GM19239 (cell line): ENCODE results near the gene UBB.
"Not testable (repeated sequence)": the region's sequence is repeated elsewhere in the genome, so short reads cannot be mapped to it uniquely, and the experiment has no call there.

ENCODE experiments used
- DNase-seq: peaks from one replicate; pipeline ENCODE4 v3.0.0; 2011; ENCODE audit warnings: low spot score; ENCODE audit not compliant: insufficient read length
- FAIRE-seq: peaks from 2 replicates; lab custom pipeline; 2011; peaks lifted over from hg19 to GRCh38; lab: Jason Lieb, UNC

UBB gene

DNA sequence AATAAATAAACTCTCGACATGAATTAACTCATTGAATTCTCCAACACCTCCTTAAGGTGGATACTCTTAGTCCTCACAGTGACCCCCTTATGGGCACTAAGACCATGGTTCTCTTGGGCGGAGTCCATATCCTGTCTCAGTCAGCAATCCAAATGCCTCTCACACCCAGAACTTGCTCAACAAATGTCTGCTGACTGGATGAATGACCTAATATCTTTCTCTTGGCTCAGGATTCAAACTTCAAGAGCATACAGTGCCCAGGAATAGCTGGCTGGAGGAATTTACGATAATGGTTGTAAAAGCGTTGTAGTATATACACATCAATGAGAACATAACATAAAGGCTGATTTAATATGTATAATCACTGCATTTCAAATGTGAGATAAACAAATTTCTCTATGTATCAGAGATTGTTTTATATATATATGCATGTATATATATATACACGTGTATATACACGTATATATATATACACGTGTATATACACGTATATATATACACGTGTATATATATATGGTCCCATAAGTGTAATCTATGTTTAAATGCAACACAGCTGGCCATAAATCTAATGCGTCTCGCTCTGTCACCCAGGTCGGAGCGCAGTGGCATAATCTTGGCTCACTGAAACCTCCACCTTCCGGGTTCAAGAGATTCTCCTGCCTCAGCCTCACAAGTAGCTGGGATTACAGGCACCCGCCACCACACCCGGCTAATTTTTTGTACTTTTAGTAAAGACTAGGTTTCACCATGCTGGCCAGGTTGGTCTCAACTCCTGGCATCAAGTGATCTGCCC, 6.5 kb upstream of the UBB start:
- no peak for FAIRE-seq

DNA sequence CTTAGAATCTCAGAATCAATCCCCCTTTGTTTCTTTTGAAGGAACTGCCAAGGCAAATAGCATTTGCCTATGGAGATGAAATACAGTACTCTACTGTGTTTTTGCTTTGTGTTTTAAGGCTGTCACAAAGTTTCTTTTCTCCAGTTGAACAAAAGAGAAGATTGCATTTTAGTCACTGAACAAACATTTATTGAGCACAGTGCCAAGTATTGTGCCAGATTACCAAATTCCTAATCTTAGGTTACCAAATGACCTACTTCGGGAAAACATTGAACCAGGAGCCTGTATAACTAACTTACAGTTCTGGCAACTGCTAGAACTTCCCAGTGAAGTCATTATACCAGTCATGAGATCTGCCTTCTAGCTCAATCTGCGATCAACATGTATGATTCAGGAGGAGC, 3.0 kb upstream of the UBB start:
- no peak for DNase-seq
- no peak for FAIRE-seq

More for the DNA sequence above, 6.5 kb upstream of the UBB start:
- no peak for DNase-seq

DNA sequence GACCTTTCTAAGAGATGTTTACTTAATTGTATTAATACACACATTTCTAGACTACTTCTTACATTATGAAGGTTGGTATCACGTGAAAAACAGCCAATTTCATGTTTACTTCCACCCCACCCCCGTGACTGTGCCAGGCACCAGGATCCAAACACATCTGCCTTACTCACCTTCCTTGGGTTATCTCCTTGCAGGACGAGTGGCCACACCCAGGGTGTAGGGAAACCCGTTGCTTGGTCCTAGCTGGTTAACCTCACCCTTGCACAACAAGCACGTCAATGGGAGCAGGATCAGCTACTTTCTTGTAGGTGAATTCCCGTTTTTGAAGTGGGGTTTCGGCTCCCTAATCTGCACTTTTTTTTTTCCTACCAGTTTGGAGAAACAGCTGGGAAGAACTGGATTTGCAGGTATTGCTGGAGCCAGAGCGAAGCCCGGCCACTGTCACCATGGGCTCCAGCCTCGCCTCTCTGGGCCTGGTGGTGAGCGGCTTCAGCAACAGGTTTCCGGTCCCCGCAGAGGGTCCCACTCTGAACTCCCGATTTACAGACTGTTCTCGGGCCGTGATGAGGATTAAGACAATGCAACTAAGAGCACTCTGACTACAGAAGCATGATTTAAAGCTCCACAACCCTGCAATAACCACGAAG, 2.1 kb upstream of the UBB start:
- no peak for DNase-seq
- FAIRE-seq: no peak

GRCh38 chr17:16379654-16380053, 1.2 kb upstream of the UBB start:
- FAIRE-seq (no peak), DNase-seq (no peak)

GRCh38 chr17:16381496-16381820, 567 bp downstream of the UBB start:
- FAIRE-seq (no peak), DNase-seq (no peak)

DNA sequence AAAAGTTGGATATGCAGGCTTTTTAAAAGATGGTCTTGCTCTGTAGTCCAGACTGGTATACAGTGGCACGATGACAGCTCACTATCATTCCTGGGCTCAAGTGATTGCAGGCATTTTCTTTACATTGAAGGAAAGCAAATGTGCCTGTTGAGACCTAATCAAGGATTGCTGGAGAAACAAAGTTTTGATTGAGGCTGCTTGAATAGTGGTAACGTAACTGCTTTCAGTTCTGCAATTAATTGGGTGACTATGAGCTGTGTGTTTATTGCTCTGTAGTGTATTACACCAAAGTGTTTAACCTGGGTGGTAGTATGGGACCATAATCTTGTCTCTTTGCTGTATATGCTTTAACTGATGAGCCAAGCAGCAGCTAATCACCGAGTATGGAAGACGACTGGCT, 2.3 kb downstream of the UBB start:
- DNase-seq (no peak), FAIRE-seq (no peak)

- no peak for FAIRE-seq
- no peak for DNase-seq
These were observed 2.9 kb downstream of the UBB start for GRCh38 chr17:16383772-16384287.

DNA sequence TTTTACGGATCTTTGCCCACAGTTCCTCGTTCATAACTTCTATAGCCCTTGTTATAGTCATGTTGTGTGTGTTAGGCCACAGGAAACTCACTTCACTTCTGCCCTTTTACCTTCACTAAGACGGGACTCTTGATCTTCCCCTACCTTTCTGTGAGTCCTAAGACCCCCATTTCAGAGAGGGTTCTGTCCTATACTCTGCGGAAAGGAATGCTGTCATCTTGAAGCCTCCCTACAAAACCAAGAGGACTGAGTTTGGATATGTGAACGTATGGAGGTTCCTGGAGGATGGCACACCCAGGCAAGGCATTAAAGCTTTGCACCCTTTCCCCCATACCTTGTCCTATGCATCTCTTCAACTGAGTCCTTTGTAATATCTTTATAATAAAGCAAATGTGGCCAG, 3.7 kb downstream of the UBB start:
- no peak for FAIRE-seq

GRCh38 chr17:16386126-16386507, 5.2 kb downstream of the UBB start:
- not testable (repeated sequence) for FAIRE-seq, DNase-seq

More for the DNA sequence above, 3.7 kb downstream of the UBB start:
- no peak for DNase-seq

GRCh38 chr17:16391451-16391850, 10.6 kb downstream of the UBB start:
- DNase-seq (no peak), FAIRE-seq (no peak)

GRCh38 chr17:16392491-16392890, 11.6 kb downstream of the UBB start:
- FAIRE-seq, DNase-seq: not testable (repeated sequence)

- not testable (repeated sequence) for DNase-seq, FAIRE-seq
These were observed 15.0 kb downstream of the UBB start for GRCh38 chr17:16395887-16396286.

DNA sequence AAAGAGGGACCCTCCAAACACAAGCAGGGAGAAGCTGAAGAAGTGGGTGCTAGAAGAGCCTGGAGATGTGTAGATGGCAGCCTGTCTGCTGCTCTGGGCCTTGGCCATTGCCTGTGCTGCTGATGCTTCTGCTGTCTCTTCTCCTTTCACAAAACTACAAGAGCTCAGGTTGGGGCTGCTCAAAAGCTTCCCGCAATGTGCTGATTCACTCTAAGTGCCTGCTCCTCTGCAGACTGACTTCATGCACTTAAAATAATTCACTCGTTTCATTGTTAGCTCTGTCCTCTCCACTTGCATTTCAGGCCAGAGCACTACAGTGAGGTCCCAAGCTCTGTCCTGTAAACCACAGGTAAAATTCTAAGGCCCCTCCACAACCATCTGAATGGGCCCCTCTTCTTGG, 15.8 kb downstream of the UBB start:
- not testable (repeated sequence) for FAIRE-seq, DNase-seq

DNA sequence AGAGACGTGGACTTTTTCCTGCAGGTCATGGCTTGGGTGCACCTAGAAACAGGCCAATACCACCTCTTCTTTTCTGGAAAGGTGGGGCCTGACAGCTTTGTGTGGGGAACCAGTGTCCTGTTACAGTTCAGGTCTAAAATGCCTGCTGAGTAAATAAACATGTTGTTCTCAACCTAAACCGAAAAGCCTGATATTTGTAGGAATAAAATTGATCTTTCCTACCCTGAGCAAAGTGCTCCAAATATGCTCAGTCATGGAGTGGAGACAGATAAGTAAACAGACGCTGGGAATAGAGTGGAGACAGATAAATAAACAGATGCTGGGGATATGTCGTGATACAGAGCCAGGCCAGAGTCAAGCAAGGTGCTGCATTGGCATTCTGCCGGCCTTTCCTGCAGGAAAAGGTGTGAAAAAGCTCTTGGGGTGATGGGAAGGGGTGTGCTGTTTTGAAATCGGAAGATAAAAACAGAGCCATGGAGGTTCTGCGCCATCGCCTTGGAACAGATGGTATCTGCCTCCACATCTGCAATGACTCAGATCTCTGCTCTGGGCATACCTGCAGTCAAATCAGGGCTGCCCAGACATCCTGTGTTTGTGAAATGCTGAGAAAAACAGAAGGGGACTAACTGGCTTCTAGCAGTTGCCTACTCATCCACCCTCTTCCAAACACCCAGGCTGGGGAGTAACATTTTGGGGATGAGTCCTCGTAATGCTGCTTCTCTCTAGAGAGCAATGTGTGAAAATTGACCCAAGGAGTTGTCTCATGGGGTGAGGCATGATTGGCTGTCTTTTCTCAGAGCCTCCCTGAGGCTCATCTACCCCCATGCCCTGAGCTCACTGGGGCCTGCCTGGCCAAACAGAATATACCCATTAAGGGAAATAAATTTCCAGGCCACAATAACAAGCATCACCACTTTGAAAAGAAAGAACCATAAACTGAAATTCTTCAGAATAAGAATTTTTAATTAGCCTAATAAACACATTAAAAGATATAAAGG, 17.7 kb downstream of the UBB start:
- FAIRE-seq (peak; percentile 80), DNase-seq (no peak)

GRCh38 chr17:16403847-16404246, 23.0 kb downstream of the UBB start:
- DNase-seq, FAIRE-seq: not testable (repeated sequence)

DNA sequence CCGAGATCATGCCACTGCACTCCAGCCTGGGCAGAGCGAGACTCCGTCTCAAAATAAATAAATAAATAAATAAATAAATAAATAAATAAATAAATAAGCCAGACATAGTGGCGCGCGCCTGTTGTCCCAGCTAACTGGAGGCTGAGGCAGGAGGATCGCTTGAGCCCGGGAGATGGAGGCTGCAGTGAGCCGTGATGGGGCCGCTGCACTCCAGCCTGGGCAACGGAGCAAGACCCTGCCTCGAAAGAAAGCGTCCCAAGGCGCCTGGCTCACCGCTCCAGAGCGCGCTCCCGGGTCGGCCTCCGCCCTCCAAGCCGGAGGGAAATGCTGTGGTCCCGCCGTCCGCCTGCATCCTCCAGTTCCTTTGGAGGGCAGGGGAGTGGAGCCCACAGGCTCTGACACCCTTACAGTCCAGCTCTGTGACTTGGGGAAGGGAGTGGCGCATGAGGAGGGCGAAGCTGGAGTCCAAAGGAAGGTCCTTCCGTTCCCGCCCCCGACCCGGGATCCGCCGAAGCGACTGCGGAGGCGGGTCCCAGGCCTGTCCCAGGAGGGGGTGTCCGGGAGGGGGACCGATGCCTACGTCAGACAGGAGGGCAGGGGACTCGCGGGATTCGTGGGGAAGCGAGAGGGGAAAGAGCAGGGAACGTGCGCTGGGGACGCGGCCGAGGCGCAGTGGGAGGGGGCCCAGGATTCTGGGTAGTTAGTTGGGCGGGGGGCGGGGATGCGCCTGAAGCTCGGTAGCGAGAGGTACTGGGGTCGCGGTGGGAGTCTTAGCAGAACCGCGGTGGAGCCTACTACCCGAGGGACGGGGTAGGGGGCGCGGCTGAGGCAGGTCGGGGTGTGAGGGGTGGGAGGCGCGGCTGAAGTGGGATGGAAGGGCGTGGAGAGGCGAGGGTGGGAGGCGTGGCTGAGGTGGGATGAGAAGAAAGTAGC, 26.1 kb downstream of the UBB start:
- DNase-seq (peak; percentile 31), FAIRE-seq (peak; percentile 81)

GRCh38 chr17:16407911-16408588, 27.2 kb downstream of the UBB start:
- FAIRE-seq (peak; percentile 96), DNase-seq (peak; percentile 73)

- FAIRE-seq (peak; percentile 82), DNase-seq (no peak)
These were observed 34.4 kb downstream of the UBB start, which contains the start of gene TRPV2 for GRCh38 chr17:16415031-16415924. Gene TRPV2, plus strand, starts transcription at chr17:16415571. Its CDS starts 2,098 bp downstream, at chr17:16417669.
